ENCODE data around the gene LCNL1. TPM values are rescaled to one million over a fixed set of nuclear protein-coding genes. Genes with fewer than 3 reads are reported as not detected.

LCNL1 gene
- total and polyA plus RNA-seq, 2 of the 13 experiments (the other 11 are each of a cell fraction or from before 2014, with no cell fraction given): not detected

DNA sequence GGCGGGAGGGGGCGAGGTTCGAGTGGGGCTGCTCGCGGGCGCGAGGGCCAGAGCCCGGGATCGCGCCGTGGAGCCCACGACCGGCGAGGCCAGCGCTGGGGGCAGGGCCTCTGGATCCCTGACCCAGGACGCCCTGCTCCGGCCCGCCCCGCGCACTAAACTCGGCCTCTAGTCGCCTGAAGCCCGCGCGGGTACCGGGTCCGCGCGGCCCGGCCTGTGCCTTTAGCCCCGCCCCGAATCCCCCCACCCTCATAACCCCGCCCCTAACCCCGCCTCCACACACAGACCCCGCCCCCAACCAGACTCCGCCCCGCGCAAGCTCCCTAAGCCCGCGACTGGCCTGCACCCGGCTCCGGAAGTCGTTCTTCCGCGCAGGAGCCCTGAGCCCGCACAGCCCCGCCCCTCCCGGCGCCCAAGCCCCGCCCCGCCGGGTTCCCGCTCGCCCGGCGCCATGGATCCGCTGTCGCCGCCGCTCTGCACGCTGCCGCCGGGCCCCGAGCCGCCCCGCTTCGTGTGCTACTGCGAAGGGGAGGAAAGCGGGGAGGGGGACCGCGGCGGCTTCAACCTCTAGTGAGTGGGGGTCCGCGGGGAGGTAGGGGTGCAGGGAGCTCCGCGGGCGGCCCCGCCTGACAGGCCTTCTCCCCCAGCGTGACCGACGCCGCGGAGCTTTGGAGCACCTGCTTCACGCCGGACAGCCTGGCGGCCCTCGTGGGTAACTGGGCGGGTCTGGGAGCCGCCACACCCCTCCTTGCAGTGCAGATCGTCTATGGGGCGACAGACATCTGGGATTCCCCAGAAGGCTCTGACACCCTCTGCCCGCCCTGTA, 9.4 kb downstream of the LCNL1 start, which contains the start of gene PAXX (continued):
- TF ChIP-seq PRPF4 (IDR thresholded peaks at IDR 0.05; ENCODE audit: low read depth, low read length, poor library complexity, severe bottlenecking) (no peak), NKX3-1 (CRISPR knock-in tag; IDR thresholded peaks at IDR 0.05) (no peak), ZIK1 (CRISPR knock-in tag; IDR thresholded peaks at IDR 0.05; ENCODE audit: borderline replicate concordance, low read depth) (no peak), BCL3 (CRISPR knock-in tag; IDR thresholded peaks at IDR 0.05) (peak; percentile 87; the same call in 1 of the 2 replicates), HHEX (CRISPR knock-in tag; IDR thresholded peaks at IDR 0.05) (no peak), SRSF4 (IDR thresholded peaks at IDR 0.05; ENCODE audit: low read depth, low read length, poor library complexity, severe bottlenecking) (no peak), ZNF670 (CRISPR knock-in tag; IDR thresholded peaks at IDR 0.05; ENCODE audit: borderline replicate concordance) (no peak; the same call in 1 of the 2 replicates), RNF219 (CRISPR knock-in tag; IDR thresholded peaks at IDR 0.05) (no peak), PCBP2 (optimal IDR thresholded peaks at IDR 0.05; ENCODE audit: low read depth, low read length, poor library complexity, severe bottlenecking) (no peak), TOPORS (CRISPR knock-in tag; IDR thresholded peaks at IDR 0.05) (no peak), MAFK (conservative IDR thresholded peaks at IDR 0.05 in 1 of 2, IDR thresholded peaks at IDR 0.05 in 1 of 2; ENCODE audit: low read length in 2 of 2) (no peak), E2F1 (CRISPR knock-in tag; IDR thresholded peaks at IDR 0.05) (0 out of 2 replicates have a peak, but pooled peaks have one; percentile 56), FOXO1 (CRISPR knock-in tag; IDR thresholded peaks at IDR 0.05) (no peak), MIXL1 (CRISPR knock-in tag; IDR thresholded peaks at IDR 0.05) (no peak), MTF1 (CRISPR knock-in tag; IDR thresholded peaks at IDR 0.05) (no peak), ZNF496 (CRISPR knock-in tag; IDR thresholded peaks at IDR 0.05; ENCODE audit: insufficient replicate concordance) (no peak), ZNF691 (CRISPR knock-in tag; IDR thresholded peaks at IDR 0.05; ENCODE audit: borderline replicate concordance, low read depth) (0 out of 2 replicates have a peak, but pooled peaks have one; percentile 21), ZNF724P (CRISPR knock-in tag; IDR thresholded peaks at IDR 0.05; ENCODE audit: borderline replicate concordance) (peak; percentile 31; the same call in 1 of the 2 replicates)
- TF ChIP-seq, protein P1, sequence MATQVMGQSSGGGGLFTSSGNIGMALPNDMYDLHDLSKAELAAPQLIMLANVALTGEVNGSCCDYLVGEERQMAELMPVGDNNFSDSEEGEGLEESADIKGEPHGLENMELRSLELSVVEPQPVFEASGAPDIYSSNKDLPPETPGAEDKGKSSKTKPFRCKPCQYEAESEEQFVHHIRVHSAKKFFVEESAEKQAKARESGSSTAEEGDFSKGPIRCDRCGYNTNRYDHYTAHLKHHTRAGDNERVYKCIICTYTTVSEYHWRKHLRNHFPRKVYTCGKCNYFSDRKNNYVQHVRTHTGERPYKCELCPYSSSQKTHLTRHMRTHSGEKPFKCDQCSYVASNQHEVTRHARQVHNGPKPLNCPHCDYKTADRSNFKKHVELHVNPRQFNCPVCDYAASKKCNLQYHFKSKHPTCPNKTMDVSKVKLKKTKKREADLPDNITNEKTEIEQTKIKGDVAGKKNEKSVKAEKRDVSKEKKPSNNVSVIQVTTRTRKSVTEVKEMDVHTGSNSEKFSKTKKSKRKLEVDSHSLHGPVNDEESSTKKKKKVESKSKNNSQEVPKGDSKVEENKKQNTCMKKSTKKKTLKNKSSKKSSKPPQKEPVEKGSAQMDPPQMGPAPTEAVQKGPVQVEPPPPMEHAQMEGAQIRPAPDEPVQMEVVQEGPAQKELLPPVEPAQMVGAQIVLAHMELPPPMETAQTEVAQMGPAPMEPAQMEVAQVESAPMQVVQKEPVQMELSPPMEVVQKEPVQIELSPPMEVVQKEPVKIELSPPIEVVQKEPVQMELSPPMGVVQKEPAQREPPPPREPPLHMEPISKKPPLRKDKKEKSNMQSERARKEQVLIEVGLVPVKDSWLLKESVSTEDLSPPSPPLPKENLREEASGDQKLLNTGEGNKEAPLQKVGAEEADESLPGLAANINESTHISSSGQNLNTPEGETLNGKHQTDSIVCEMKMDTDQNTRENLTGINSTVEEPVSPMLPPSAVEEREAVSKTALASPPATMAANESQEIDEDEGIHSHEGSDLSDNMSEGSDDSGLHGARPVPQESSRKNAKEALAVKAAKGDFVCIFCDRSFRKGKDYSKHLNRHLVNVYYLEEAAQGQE (IDR thresholded peaks at IDR 0.05; ENCODE audit: borderline replicate concordance in 1 of 2, low read depth in 1 of 2, low read length in 2 of 2): no peak
